HG02642 (cell line): ENCODE measurements around the gene CDKN1A.
"Not testable (repeated sequence)": the region's sequence is repeated elsewhere in the genome, so short reads cannot be mapped to it uniquely, and the experiment has no call there.

Experiments used
- ATAC-seq: cut with Tn5 transposase; IDR thresholded peaks from one replicate; pipeline ENCODE4 v1.9.1; 2021; ENCODE audit warnings: mild to moderate bottlenecking; ENCODE audit not compliant: unreplicated experiment, poor library complexity

CDKN1A gene

GRCh38 chr6:36717231-36717825, 38.8 kb downstream of the CDKN1A start:
- no peak for ATAC-seq

- no peak for ATAC-seq
Observed at GRCh38 chr6:36717871-36718540, 39.5 kb downstream of the CDKN1A start.

GRCh38 chr6:36718560-36718959, 40.0 kb downstream of the CDKN1A start:
- ATAC-seq: no peak

- ATAC-seq: no peak
Observed at GRCh38 chr6:36719126-36719525, 40.6 kb downstream of the CDKN1A start.

GRCh38 chr6:36720251-36721141, 42.0 kb downstream of the CDKN1A start:
- no peak for ATAC-seq

- no peak for ATAC-seq
Observed at GRCh38 chr6:36721369-36722140, 43.0 kb downstream of the CDKN1A start.

GRCh38 chr6:36722365-36722764, 43.9 kb downstream of the CDKN1A start:
- no peak for ATAC-seq

- no peak for ATAC-seq
Observed at GRCh38 chr6:36722879-36723278, 44.4 kb downstream of the CDKN1A start.

GRCh38 chr6:36723992-36724391, 45.5 kb downstream of the CDKN1A start:
- not testable (repeated sequence) for ATAC-seq

- no peak for ATAC-seq
Observed at GRCh38 chr6:36724514-36725390, 46.2 kb downstream of the CDKN1A start.

- no peak for ATAC-seq
Observed at GRCh38 chr6:36725581-36725980, 47.1 kb downstream of the CDKN1A start.

GRCh38 chr6:36727505-36728021, 49.0 kb downstream of the CDKN1A start:
- ATAC-seq: no peak

GRCh38 chr6:36728289-36729160, 50.0 kb downstream of the CDKN1A start:
- ATAC-seq: no peak

- no peak for ATAC-seq
Observed at GRCh38 chr6:36729161-36729524, 50.6 kb downstream of the CDKN1A start.

- ATAC-seq: no peak
Observed at GRCh38 chr6:36730424-36731380, 52.2 kb downstream of the CDKN1A start.

GRCh38 chr6:36731622-36732310, 53.3 kb downstream of the CDKN1A start:
- ATAC-seq: no peak

GRCh38 chr6:36733300-36733699, 54.8 kb downstream of the CDKN1A start:
- no peak for ATAC-seq
